ENCODE results near the gene HIGD1A. TPM values are rescaled to one million over a fixed set of nuclear protein-coding genes. Genes with fewer than 3 reads are reported as not detected.

HIGD1A gene
- total and polyA plus RNA-seq, 12 donors: 179 to 399 (median 331) TPM

DNA sequence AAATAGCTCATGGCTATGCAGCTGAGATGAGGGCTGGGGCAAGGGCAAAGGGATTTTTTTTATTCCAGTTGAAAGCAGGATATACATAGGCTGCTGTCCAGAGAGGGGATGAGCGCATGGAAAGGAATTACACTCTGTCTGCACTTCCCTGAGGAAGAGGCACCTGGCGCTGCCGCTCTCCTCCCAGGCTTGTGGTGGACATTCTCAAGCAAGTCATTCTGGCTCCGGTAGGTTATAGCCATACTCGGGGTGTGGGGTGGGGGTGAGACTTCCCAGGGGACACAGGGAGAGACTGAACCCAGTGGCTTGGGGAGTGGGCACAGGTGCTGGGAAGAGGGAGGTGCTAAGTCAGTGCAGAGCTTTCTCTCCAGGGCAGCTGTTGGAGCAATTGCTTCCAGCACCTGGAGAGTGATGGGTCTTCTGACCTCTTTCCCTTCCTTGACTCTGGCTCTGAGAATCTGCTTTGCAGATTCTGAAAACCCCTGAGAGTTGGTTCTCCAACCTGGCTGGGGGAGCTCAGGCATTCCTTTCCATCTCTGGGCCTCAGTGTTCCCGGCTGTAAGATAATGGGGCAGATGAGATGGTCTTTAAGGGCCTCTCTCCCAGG, 47.0 kb upstream of the HIGD1A start:
- Histone ChIP-seq H3K4me3 (no peak overlapping the region), H3K27me3 (no peaks in the 10 kb centered on the region), H3K36me3 (no peaks in the 10 kb centered on the region), H3K27ac (peak overlapping the region in 2 of 10 donors; percentile 29 to 49), H3K4me1 (peaks cover under 1 to 36% (median 13%) of the 10 kb centered on the region in 9 donors), H3K9me3 (no peaks in the 10 kb centered on the region)
- no peak for DNase-seq
- TF ChIP-seq, protein P1, sequence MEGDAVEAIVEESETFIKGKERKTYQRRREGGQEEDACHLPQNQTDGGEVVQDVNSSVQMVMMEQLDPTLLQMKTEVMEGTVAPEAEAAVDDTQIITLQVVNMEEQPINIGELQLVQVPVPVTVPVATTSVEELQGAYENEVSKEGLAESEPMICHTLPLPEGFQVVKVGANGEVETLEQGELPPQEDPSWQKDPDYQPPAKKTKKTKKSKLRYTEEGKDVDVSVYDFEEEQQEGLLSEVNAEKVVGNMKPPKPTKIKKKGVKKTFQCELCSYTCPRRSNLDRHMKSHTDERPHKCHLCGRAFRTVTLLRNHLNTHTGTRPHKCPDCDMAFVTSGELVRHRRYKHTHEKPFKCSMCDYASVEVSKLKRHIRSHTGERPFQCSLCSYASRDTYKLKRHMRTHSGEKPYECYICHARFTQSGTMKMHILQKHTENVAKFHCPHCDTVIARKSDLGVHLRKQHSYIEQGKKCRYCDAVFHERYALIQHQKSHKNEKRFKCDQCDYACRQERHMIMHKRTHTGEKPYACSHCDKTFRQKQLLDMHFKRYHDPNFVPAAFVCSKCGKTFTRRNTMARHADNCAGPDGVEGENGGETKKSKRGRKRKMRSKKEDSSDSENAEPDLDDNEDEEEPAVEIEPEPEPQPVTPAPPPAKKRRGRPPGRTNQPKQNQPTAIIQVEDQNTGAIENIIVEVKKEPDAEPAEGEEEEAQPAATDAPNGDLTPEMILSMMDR (IDR thresholded peaks at IDR 0.05): no peak
- WGBS, 2 donors: 76 to 85% methylated on average over 6 of the region's 6 CpGs
- ATAC-seq: no peak
- intact Hi-C loops (cut with DNase I): no loop called here

DNA sequence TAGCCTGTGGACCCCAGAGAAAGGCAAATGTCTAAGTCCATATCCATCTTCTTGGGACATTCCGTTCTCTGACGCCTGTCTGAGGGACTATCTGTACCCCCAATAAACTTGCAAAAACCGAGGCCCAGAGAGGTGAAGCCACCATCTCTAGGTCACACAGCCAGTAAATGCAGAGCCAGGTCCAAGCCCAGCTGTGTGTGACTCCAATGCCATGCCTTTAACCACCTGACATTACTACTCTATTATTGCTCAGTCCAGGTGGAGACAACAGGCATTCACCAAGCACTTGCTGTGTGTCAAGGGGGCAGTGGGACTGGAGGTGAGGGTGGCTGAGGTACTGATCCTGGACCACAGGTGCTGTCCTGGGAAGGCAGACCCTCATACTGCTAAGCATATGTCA, 46.0 kb upstream of the HIGD1A start:
- no peak for DNase-seq
- WGBS, 2 donors: 88 to 98% methylated on average over 3 of the region's 3 CpGs
- TF ChIP-seq, protein P1 (IDR thresholded peaks at IDR 0.05): no peak
- H3K4me3 ChIP-seq: no peak overlapping the region
- ATAC-seq: no peak
- no peaks in the 10 kb centered on the region for H3K36me3 ChIP-seq
- H3K27me3 ChIP-seq: no peaks in the 10 kb centered on the region
- H3K9me3 ChIP-seq: no peaks in the 10 kb centered on the region
- intact Hi-C loops (cut with DNase I): no loop called here
- H3K27ac ChIP-seq: no peak overlapping the region
- peaks cover 2 to 43% (median 18%) of the 10 kb centered on the region in 9 donors for H3K4me1 ChIP-seq

DNA sequence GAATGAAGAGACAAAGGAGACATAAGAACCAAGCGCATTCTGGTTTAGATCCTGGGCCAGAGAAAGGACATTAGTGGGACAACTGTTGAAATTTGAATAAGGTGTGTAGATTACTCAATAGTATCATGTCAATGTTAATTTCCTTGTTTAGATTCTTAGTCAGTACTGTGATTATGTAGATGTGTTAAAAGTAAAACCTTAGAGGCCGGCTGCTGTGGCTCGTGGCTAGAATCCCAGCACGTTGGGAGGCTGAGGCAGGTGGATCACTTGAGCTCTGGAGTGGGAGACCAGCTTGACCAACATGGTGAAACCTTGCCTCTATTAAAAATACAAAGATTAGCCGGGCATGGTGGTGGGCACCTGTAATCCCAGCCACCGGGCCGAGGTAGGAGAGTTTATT, 44.7 kb upstream of the HIGD1A start:
- no peaks in the 10 kb centered on the region for H3K9me3 ChIP-seq
- H3K36me3 ChIP-seq: no peaks in the 10 kb centered on the region
- 96 to 97% methylated on average over 7 of the region's 7 CpGs for WGBS, 2 donors
- H3K4me3 ChIP-seq: no peak overlapping the region
- DNase-seq (no peak), ATAC-seq (no peak)
- TF ChIP-seq, protein P1 (IDR thresholded peaks at IDR 0.05): no peak
- intact Hi-C loops (cut with DNase I): no loop called here
- no peaks in the 10 kb centered on the region for H3K27me3 ChIP-seq
- H3K27ac ChIP-seq: no peak overlapping the region
- H3K4me1 ChIP-seq: peaks cover 2 to 43% (median 21%) of the 10 kb centered on the region in 9 donors

DNA sequence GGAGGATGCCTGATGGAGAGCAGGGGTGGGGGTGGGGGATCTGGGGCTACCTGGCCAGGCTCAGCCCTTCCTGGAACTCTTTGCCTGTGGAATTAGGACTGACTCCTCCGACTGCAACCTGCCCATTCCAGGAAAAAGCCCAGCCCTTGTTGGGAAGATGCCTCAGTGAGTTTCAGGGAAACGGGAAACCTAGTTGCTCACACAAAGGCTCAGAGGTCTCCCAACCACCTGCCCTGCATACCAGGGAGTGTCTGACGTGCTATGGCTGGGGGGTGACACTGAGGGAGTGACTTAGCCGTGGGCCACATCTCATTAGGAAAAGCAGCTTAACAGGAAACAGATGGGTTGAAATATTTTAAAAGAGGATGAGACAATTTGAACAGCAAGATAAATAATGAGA, 43.4 kb upstream of the HIGD1A start:
- H3K36me3 ChIP-seq: no peaks in the 10 kb centered on the region
- intact Hi-C loops (cut with DNase I): no loop called here
- TF ChIP-seq, protein P1 (IDR thresholded peaks at IDR 0.05): no peak
- ATAC-seq (no peak), DNase-seq (no peak)
- no peaks in the 10 kb centered on the region for H3K9me3 ChIP-seq
- WGBS, 2 donors: 61 to 75% methylated on average over 4 of the region's 4 CpGs
- no peak overlapping the region for H3K4me3 ChIP-seq
- peak overlapping the region in 4 of 10 donors; percentile 58 to 83 (median 68) for H3K27ac ChIP-seq
- no peaks in the 10 kb centered on the region for H3K27me3 ChIP-seq
- H3K4me1 ChIP-seq: peaks cover 2 to 51% (median 29%) of the 10 kb centered on the region in 9 donors
